Measurements from ENCODE around the gene SCAI.

The SCAI gene

GRCh38 chr9:124934290-124934689, 209.0 kb downstream of the SCAI start:
- Histone ChIP-seq H3K9ac (ENCODE audit: low read length) (no peak overlapping the region), H3K4me3 (ENCODE audit: insufficient read depth, low read length, poor library complexity, severe bottlenecking) (no peak overlapping the region), H3K27ac (ENCODE audit: low read depth, low read length) (no peak overlapping the region), H3K4me2 (ENCODE audit: low read depth, low read length, poor library complexity, severe bottlenecking) (no peak overlapping the region), H3K36me3 (ENCODE audit: low read length) (peaks cover 10% of the 10 kb centered on the region; the same call in 1 of the 2 replicates), H3K9me3 (ENCODE audit: insufficient read depth, low read length) (no peaks in the 10 kb centered on the region), H3K27me3 (ENCODE audit: low read length) (no peaks in the 10 kb centered on the region), H3F3A (ENCODE audit: insufficient read depth) (0 out of 2 replicates have a peak, but pooled peaks cover 4% of the 10 kb centered on the region), H2AFZ (ENCODE audit: low read depth, low read length, severe bottlenecking) (no peak overlapping the region), H4K20me1 (ENCODE audit: low read depth, low read length) (no peaks in the 10 kb centered on the region), H3K79me2 (ENCODE audit: insufficient read depth, low read length) (no peaks in the 10 kb centered on the region), H3K9me2 (replicated peaks; ENCODE audit: insufficient read depth, low read length) (no peaks in the 10 kb centered on the region)
- TF ChIP-seq CTCF (IDR thresholded peaks at IDR 0.05; ENCODE audit: insufficient read depth, low read length, poor library complexity, severe bottlenecking) (no peak), EZH2phosphoT487 (conservative IDR thresholded peaks at IDR 0.05; ENCODE audit: low read length) (no peak)

GRCh38 chr9:124932333-124932732, 211.0 kb downstream of the SCAI start:
- H4K20me1 ChIP-seq (ENCODE audit: low read depth, low read length) = no peaks in the 10 kb centered on the region
- no peaks in the 10 kb centered on the region for H3K79me2 ChIP-seq (ENCODE audit: insufficient read depth, low read length)
- no peak overlapping the region for H3K4me2 ChIP-seq (ENCODE audit: low read depth, low read length, poor library complexity, severe bottlenecking)
- no peaks in the 10 kb centered on the region for H3K9me2 ChIP-seq (replicated peaks; ENCODE audit: insufficient read depth, low read length)
- H3K36me3 ChIP-seq (ENCODE audit: low read length) = peaks cover 23% of the 10 kb centered on the region
- H3K9me3 ChIP-seq (ENCODE audit: insufficient read depth, low read length) = no peaks in the 10 kb centered on the region
- no peak overlapping the region for H3K4me3 ChIP-seq (ENCODE audit: insufficient read depth, low read length, poor library complexity, severe bottlenecking)
- no peak overlapping the region for H3K27ac ChIP-seq (ENCODE audit: low read depth, low read length)
- H3F3A ChIP-seq (ENCODE audit: insufficient read depth) = no peaks in the 10 kb centered on the region
- no peaks in the 10 kb centered on the region for H3K27me3 ChIP-seq (ENCODE audit: low read length)
- H3K9ac ChIP-seq (ENCODE audit: low read length) = no peak overlapping the region
- no peak overlapping the region for H2AFZ ChIP-seq (ENCODE audit: low read depth, low read length, severe bottlenecking)
- TF ChIP-seq EZH2phosphoT487 (conservative IDR thresholded peaks at IDR 0.05; ENCODE audit: low read length) (no peak), CTCF (IDR thresholded peaks at IDR 0.05; ENCODE audit: insufficient read depth, low read length, poor library complexity, severe bottlenecking) (no peak)

GRCh38 chr9:124929464-124929863, 213.9 kb downstream of the SCAI start:
- H3F3A ChIP-seq (ENCODE audit: insufficient read depth) = no peaks in the 10 kb centered on the region
- no peaks in the 10 kb centered on the region for H3K9me2 ChIP-seq (replicated peaks; ENCODE audit: insufficient read depth, low read length)
- H4K20me1 ChIP-seq (ENCODE audit: low read depth, low read length) = no peaks in the 10 kb centered on the region
- no peak overlapping the region for H3K27ac ChIP-seq (ENCODE audit: low read depth, low read length)
- H3K4me2 ChIP-seq (ENCODE audit: low read depth, low read length, poor library complexity, severe bottlenecking) = no peak overlapping the region
- peaks cover 31% of the 10 kb centered on the region for H3K36me3 ChIP-seq (ENCODE audit: low read length)
- H3K79me2 ChIP-seq (ENCODE audit: insufficient read depth, low read length) = no peaks in the 10 kb centered on the region
- H3K27me3 ChIP-seq (ENCODE audit: low read length) = no peaks in the 10 kb centered on the region
- H2AFZ ChIP-seq (ENCODE audit: low read depth, low read length, severe bottlenecking) = no peak overlapping the region
- TF ChIP-seq CTCF (IDR thresholded peaks at IDR 0.05; ENCODE audit: insufficient read depth, low read length, poor library complexity, severe bottlenecking) (no peak), EZH2phosphoT487 (conservative IDR thresholded peaks at IDR 0.05; ENCODE audit: low read length) (no peak)
- no peaks in the 10 kb centered on the region for H3K9me3 ChIP-seq (ENCODE audit: insufficient read depth, low read length)
- H3K4me3 ChIP-seq (ENCODE audit: insufficient read depth, low read length, poor library complexity, severe bottlenecking) = no peak overlapping the region
- no peak overlapping the region for H3K9ac ChIP-seq (ENCODE audit: low read length)

Data from SU-DHL-6 (cell line).